HepG2 (cell line): Measurements from ENCODE around the gene ZCWPW2. TPM values are rescaled to one million over a fixed set of nuclear protein-coding genes. Genes with fewer than 3 reads are reported as not detected.

ENCODE experiments used
- AKAP8 ChIP-seq: sonication (generic); formaldehyde crosslinking; IDR thresholded peaks from 2 replicates; pipeline ENCODE4 v1.5.1; 2020; ENCODE audit warnings: mild to moderate bottlenecking, missing genetic modification reagents
- DMTF1 ChIP-seq: sonication (generic); formaldehyde crosslinking; IDR thresholded peaks from 2 replicates; pipeline ENCODE4 v1.4.0; 2020; ENCODE audit warnings: mild to moderate bottlenecking, missing genetic modification reagents
- DZIP1 ChIP-seq: sonication (generic); formaldehyde crosslinking; IDR thresholded peaks from 2 replicates; pipeline ENCODE4 v1.5.0; 2020; ENCODE audit warnings: mild to moderate bottlenecking, missing genetic modification reagents
- EED ChIP-seq: sonication (generic); formaldehyde crosslinking; IDR thresholded peaks from 2 replicates; pipeline ENCODE4 v1.5.0; 2020; ENCODE audit warnings: mild to moderate bottlenecking, missing genetic modification reagents
- GMEB2 ChIP-seq: IDR thresholded peaks from 2 replicates; pipeline ENCODE4 v1.6.1; 2016; ENCODE audit warnings: missing biosample characterization, missing genetic modification reagents, low read depth
- HIVEP1 ChIP-seq: sonication (generic); formaldehyde crosslinking; IDR thresholded peaks from 2 replicates; pipeline ENCODE4 v1.4.0; 2020; ENCODE audit warnings: mild to moderate bottlenecking, missing genetic modification reagents
- POLR2AphosphoS2 ChIP-seq: IDR thresholded peaks from 2 replicates; pipeline ENCODE4 v1.6.1; 2011; ENCODE audit warnings: low read depth, low read length, improper control_type of control experiment
- RERE ChIP-seq: IDR thresholded peaks from 2 replicates; pipeline ENCODE4 v1.6.1; 2016; ENCODE audit warnings: low read depth, missing genetic modification reagents, missing compliant biosample characterization
- SSRP1 ChIP-seq: IDR thresholded peaks from 2 replicates; pipeline ENCODE4 v1.6.1; 2016; ENCODE audit warnings: control low read depth
- TERF1 ChIP-seq: sonication (generic); formaldehyde crosslinking; IDR thresholded peaks from 2 replicates; pipeline ENCODE4 v1.8.0; 2022; ENCODE audit warnings: mild to moderate bottlenecking, missing genetic modification reagents, moderate library complexity
- ZNF264 ChIP-seq: sonication (generic); formaldehyde crosslinking; IDR thresholded peaks from 2 replicates; pipeline ENCODE4 v1.4.0; 2020; ENCODE audit warnings: missing genetic modification reagents
- ZNF350 ChIP-seq: sonication (generic); formaldehyde crosslinking; IDR thresholded peaks from 2 replicates; pipeline ENCODE4 v1.4.0; 2020; ENCODE audit warnings: mild to moderate bottlenecking, low read depth, missing genetic modification reagents, borderline replicate concordance
- ZNF446 ChIP-seq: sonication (generic); formaldehyde crosslinking; IDR thresholded peaks from 2 replicates; pipeline ENCODE4 v1.5.0; 2020; ENCODE audit warnings: mild to moderate bottlenecking, missing genetic modification reagents
- polyA plus RNA-seq, 8 experiments: library from polyadenylated mRNA; depleted of rRNA in 3 of 8; stranded (reverse) in 7 of 8; unstranded in 1 of 8; fragments of >200 nt; fragmentation: Illumina TruSeq in 4 of 8; extraction: Trizol in 4 of 8; gene quantifications; 2 replicates each; pipeline versions ENCODE4 v1.2.1 to v1.2.3, GENCODE V29; 2011 to 2016; ENCODE audit warnings: low read depth in 4 of 8, missing spikeins in 1 of 8, mixed read lengths in 1 of 8; ENCODE audit not compliant: insufficient read depth in 1 of 8
- total RNA-seq, 5 experiments: library from RNA; depleted of rRNA; stranded (reverse); fragments of >200 nt; fragmentation: Illumina TruSeq; extraction: Trizol; gene quantifications; 2 replicates each; pipeline ENCODE4 v1.2.3, GENCODE V29; 2016; ENCODE audit warnings: low read depth in 1 of 5

ZCWPW2 gene
- total and polyA plus RNA-seq, 2 of the 13 experiments (the other 11 are each of a cell fraction or from before 2014, with no cell fraction given) = 0.17 to 0.53 TPM

GRCh38 chr3:28348629-28349468, at the start of gene ZCWPW2, which contains the start of gene AZI2 (continued):
- no peak for TF ChIP-seq DZIP1 (CRISPR knock-in tag)
- TF ChIP-seq ZNF350 (CRISPR knock-in tag) = peak; percentile 96
- TF ChIP-seq RERE (CRISPR knock-in tag) = peak; percentile 9; the same call in 1 of the 2 replicates
- TF ChIP-seq AKAP8 (CRISPR knock-in tag) = no peak
- TF ChIP-seq HIVEP1 (CRISPR knock-in tag) = peak; percentile 49; the same call in 1 of the 2 replicates
- TF ChIP-seq ZNF264 (CRISPR knock-in tag) = peak; percentile 51; the same call in 1 of the 2 replicates
- TF ChIP-seq SSRP1 = no peak
- TF ChIP-seq DMTF1 (CRISPR knock-in tag) = peak; percentile 32; the same call in 1 of the 2 replicates
- no peak for TF ChIP-seq POLR2AphosphoS2
- peak; percentile 63; the same call in 1 of the 2 replicates for TF ChIP-seq EED (CRISPR knock-in tag)
- TF ChIP-seq ZNF446 (CRISPR knock-in tag) = 0 out of 2 replicates have a peak, but pooled peaks have one; percentile 18
- TF ChIP-seq TERF1 (CRISPR knock-in tag) = no peak
- no peak for TF ChIP-seq GMEB2 (CRISPR knock-in tag)
